GM10248 (cell line): ENCODE results near the gene TMEM269.
A peak's percentile ranks its signal among the peaks of the same experiment; 100 is the strongest.
"Not testable (repeated sequence)": the region's sequence is repeated elsewhere in the genome, so short reads cannot be mapped to it uniquely, and the experiment has no call there.

Experiments used
- CTCF ChIA-PET: fragments of 300-600 bp; sonication (Branson Sonifier 250); formaldehyde crosslinking; extraction: SDS; loops from one replicate; lab custom pipeline; 2021; ENCODE audit warnings: antibody characterized with exemption; lab: Yijun Ruan, JAX
- POLR2A ChIA-PET: fragments of 350-650 bp; sonication (Branson Sonifier 250); formaldehyde crosslinking; extraction: SDS; loops from one replicate; lab custom pipeline; 2020; ENCODE audit warnings: antibody characterized with exemption; lab: Yijun Ruan, JAX
- DNase-seq: peaks from one replicate; pipeline ENCODE4 v3.0.0; 2012; ENCODE audit errors: extremely low spot score
- TF ChIP-seq, protein P1 (sequence below): IDR thresholded peaks from 2 replicates; pipeline ENCODE4 v1.5.1; 2012; ENCODE audit warnings: mild to moderate bottlenecking, low read depth; ENCODE audit errors: extremely low read depth, missing control alignments, control extremely low read depth

The TMEM269 gene

DNA sequence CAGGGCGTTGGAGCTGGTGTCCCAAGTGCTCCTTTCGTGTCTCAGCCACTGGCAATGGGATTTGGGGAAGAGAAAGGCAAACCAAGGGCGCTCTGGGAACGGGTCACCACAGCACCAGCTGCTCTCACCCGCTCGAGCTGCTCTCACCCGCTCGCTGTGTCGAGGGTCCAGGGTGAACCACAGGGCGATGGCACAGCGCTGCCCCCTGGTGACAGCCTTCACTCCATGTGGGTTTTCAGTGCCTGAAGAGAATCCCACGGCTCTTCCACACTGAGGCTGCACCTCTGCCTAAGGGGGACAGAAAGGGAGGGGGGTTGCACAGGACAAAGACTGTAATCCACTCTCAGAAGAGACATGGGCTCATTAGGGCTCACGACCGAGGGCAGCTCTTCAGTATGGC is 37.7 kb upstream of the TMEM269 start:
- ChIA-PET CTCF (interaction anchor here (0.8 to 4.7 kb wide), 9 partner anchors 9 to 403 kb away, joined by 3 to 35 read pairs (median 5); partner anchors contain the start of genes C1orf50 and P3H1), POLR2A (no interaction called here)
- TF ChIP-seq, protein P1, sequence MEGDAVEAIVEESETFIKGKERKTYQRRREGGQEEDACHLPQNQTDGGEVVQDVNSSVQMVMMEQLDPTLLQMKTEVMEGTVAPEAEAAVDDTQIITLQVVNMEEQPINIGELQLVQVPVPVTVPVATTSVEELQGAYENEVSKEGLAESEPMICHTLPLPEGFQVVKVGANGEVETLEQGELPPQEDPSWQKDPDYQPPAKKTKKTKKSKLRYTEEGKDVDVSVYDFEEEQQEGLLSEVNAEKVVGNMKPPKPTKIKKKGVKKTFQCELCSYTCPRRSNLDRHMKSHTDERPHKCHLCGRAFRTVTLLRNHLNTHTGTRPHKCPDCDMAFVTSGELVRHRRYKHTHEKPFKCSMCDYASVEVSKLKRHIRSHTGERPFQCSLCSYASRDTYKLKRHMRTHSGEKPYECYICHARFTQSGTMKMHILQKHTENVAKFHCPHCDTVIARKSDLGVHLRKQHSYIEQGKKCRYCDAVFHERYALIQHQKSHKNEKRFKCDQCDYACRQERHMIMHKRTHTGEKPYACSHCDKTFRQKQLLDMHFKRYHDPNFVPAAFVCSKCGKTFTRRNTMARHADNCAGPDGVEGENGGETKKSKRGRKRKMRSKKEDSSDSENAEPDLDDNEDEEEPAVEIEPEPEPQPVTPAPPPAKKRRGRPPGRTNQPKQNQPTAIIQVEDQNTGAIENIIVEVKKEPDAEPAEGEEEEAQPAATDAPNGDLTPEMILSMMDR, result peak; percentile 59
- peak; percentile 65 for DNase-seq

- DNase-seq, result no peak
- TF ChIP-seq, protein P1, result no peak
- ChIA-PET CTCF (interaction anchor here (0.8 to 4.7 kb wide), 4 partner anchors 11 to 404 kb away, joined by 3 to 35 read pairs (median 6); partner anchors contain the start of genes C1orf50 and P3H1), POLR2A (no interaction called here)
Observed at GRCh38 chr1:42748021-42748420, 36.8 kb upstream of the TMEM269 start.

DNA sequence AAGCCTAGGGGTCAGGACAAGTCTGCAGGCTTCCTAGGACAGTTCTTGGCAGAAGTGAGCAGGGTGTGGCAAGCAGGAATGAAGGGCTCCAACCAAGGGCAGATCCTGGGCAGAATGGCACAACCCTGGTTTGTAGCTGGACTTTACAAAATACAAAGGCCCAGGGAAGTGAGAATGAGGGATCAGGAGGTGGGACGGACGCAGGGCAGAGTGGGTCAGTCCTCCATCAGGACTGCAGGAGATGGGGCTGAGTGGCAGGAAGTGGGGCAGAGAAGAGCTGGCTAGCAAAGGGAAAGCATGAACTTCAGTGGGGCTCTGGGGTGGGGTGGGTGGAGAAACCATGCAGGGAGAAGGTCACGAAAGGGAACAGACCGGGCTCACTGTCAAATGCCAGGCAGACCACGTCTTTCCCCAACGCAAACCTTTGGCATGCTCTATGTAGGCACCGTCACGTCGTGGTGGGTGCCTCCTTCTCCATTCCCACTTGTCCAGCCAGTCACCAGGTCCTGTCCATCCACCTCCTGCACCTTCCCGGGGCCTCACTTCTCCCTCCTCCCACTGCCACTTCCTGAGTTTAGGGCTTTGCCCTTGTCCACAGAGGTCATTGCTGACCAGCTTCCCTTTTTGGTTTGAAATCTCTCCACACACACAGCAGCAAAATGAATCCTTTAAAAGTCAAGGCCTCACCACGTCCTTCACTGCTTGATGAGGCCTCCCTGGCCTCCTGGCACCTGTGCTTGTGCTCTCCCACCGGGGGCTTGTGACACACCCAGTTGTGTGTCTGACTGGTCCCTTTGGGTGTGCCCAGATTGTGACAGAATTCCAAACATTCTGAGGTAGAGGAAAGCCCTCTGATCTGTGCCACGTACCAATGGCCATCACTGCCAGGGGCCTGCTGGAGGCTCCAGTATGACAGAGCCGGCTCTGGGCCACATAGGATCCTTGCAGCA is 36.1 kb upstream of the TMEM269 start:
- TF ChIP-seq, protein P1, result no peak
- POLR2A ChIA-PET, result no interaction called here
- CTCF ChIA-PET, result interaction anchor here (0.8 to 4.7 kb wide), 9 partner anchors 10 to 404 kb away, joined by 3 to 35 read pairs (median 3); partner anchors contain the start of genes TMEM269 and ZNF691
- DNase-seq, result no peak

- no peak for DNase-seq
- ChIA-PET CTCF (interaction anchor here (0.8 to 4.7 kb wide), 5 partner anchors 9 to 323 kb away, joined by 3 to 35 read pairs (median 3); no protein-coding TSS in a partner anchor), POLR2A (no interaction called here)
- TF ChIP-seq, protein P1, result no peak
Observed at GRCh38 chr1:42750041-42750440, 34.8 kb upstream of the TMEM269 start.

DNA sequence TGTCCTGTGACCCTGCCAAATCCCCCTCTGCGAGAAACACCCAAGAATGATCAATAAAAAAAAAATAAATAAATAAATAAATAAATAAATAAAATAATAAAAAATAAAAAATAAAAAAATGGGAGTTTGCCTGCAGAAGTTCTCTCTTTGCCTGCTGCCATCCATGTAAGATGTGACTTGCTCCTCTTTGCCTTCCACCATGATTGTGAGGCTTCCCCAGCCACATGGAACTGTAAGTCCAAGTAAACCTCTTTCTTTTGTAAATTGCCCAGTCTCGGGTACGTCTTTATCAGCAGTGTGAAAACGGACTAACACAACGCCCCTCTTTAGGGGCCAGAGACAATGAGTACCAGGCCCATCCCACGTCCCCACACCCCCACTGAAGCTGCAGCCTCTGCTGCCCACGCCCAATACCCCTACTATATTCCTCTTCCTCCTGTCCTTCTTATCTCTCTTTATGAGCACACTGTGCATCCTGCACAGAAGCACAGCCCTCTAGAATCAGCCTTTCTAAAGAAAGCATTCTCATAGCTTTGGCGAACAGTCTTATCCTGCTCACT is 33.2 kb upstream of the TMEM269 start:
- DNase-seq, result not testable (repeated sequence)
- ChIA-PET CTCF (interaction anchor here (0.9 to 1.7 kb wide), 4 partner anchors 11 to 27 kb away, joined by 3 to 7 read pairs (median 4); partner anchors contain the start of genes C1orf50 and P3H1), POLR2A (interaction anchor here (1.4 kb wide), 1 partner anchor 15 kb away, joined by 3 read pairs; the partner anchor contains the start of genes C1orf50 and P3H1)

- no peak for DNase-seq
- POLR2A ChIA-PET, result interaction anchor here (1.4 kb wide), 1 partner anchor 15 kb away, joined by 3 read pairs; the partner anchor contains the start of genes C1orf50 and P3H1
- CTCF ChIA-PET, result interaction anchor here (0.9 to 1.7 kb wide), 4 partner anchors 10 to 26 kb away, joined by 3 to 7 read pairs (median 4); partner anchors contain the start of genes C1orf50 and P3H1
- TF ChIP-seq, protein P1, result no peak
Observed at GRCh38 chr1:42752284-42752683, 32.5 kb upstream of the TMEM269 start.
